ENCODE results near the gene ALG14. TPM values are rescaled to one million over a fixed set of nuclear protein-coding genes. Genes with fewer than 3 reads are reported as not detected.

Gene ALG14
- total and polyA plus RNA-seq, 2 of the 4 experiments (the other 2 are of a cell fraction), result 1.7 to 2.0 TPM

- Histone ChIP-seq H4K20me1 (ENCODE audit: insufficient read depth, low read length) (no peaks in the 10 kb centered on the region), H3K27me3 (ENCODE audit: control insufficient read depth, insufficient read depth, low read length) (no peaks in the 10 kb centered on the region), H3K9me3 (ENCODE audit: control insufficient read depth, insufficient read depth, low read length) (no peaks in the 10 kb centered on the region), H2AFZ (replicated peaks; ENCODE audit: low read length, poor library complexity) (no peak overlapping the region), H3K56ac (ENCODE audit: extremely low read depth, insufficient read depth, low read length) (no peak overlapping the region), H3K27ac (ENCODE audit: insufficient read depth, low read length) (no peak overlapping the region), H3K18ac (ENCODE audit: low read depth, low read length) (no peak overlapping the region), H3K36me3 (ENCODE audit: control insufficient read depth, insufficient read depth, low read length) (no peaks in the 10 kb centered on the region), H2BK20ac (ENCODE audit: low read depth, low read length) (peak overlapping the region; percentile 27; the same call in 1 of the 2 replicates), H3K9me1 (ENCODE audit: insufficient read depth, low read length) (peaks cover 5% of the 10 kb centered on the region), H4K5ac (ENCODE audit: low read depth, low read length) (no peak overlapping the region), H3K4me2 (ENCODE audit: low read depth, low read length) (no peak overlapping the region), H2AK9ac (replicated peaks; ENCODE audit: low read depth, low read length, poor library complexity) (no peak overlapping the region), H2AK5ac (ENCODE audit: low read depth, low read length) (peak overlapping the region; percentile 20; the same call in 1 of the 2 replicates), H4K8ac (ENCODE audit: low read depth in 2 of 2, low read length in 2 of 2) (no peak overlapping the region), H4K91ac (ENCODE audit: insufficient read depth, low read depth, low read length) (no peak overlapping the region; the same call in 1 of the 2 replicates), H3K9ac (ENCODE audit: low read depth, low read length) (no peak overlapping the region), H2BK5ac (ENCODE audit: low read depth, low read length, poor library complexity, severe bottlenecking) (no peak overlapping the region), H2BK15ac (ENCODE audit: low read depth, low read length) (no peak overlapping the region), H3K14ac (replicated peaks; ENCODE audit: low read depth, low read length) (no peak overlapping the region), H2BK120ac (ENCODE audit: low read depth, low read length) (no peak overlapping the region), H3K4me3 (ENCODE audit: insufficient read depth, low read depth, low read length) (no peak overlapping the region), H3K23ac (ENCODE audit: low read depth, low read length) (no peak overlapping the region), H3K4ac (ENCODE audit: low read depth, low read length) (peak overlapping the region; percentile 24; the same call in 1 of the 2 replicates), H3K79me1 (ENCODE audit: low read depth in 1 of 2, low read length in 2 of 2) (peaks cover 7 to 22% of the 10 kb centered on the region in 2 experiments; a peak in 3 of 4 replicates), H3K4me1 (ENCODE audit: control insufficient read depth, insufficient read depth, low read length) (peaks cover 15% of the 10 kb centered on the region)
- intact Hi-C loops (cut with micrococcal nuclease) (loop anchor here (2.0 to 5.0 kb wide), 3 partner anchors 137 to 557 kb away; no protein-coding TSS in a partner anchor), in situ Hi-C loops (cut with MboI; ENCODE audit: low sequenced_read_pairs) (loop anchor here (5.0 kb wide), 3 partner anchors 117 to 517 kb away; no protein-coding TSS in a partner anchor), dilution Hi-C loops (cut with HindIII; ENCODE audit: low sequenced_read_pairs, unreplicated experiment) (no loop called here)
- no peak for ATAC-seq (ENCODE audit: low read depth)
- POLR2A ChIA-PET (ENCODE audit: unreplicated experiment), result no interaction called here
- TF ChIP-seq POLR2A (IDR thresholded peaks at IDR 0.05; ENCODE audit: low read depth, low read length) (no peak), CEBPB (IDR thresholded peaks at IDR 0.05; ENCODE audit: low read depth, low read length) (no peak), RCOR1 (IDR thresholded peaks at IDR 0.05; ENCODE audit: insufficient replicate concordance, low read length) (no peak), CTCF (conservative IDR thresholded peaks at IDR 0.05; ENCODE audit: low read depth, low read length) (no peak), BHLHE40 (IDR thresholded peaks at IDR 0.05; ENCODE audit: low read depth, low read length) (no peak), MAZ (IDR thresholded peaks at IDR 0.05; ENCODE audit: borderline replicate concordance, low read depth, low read length) (no peak)
- CTCF ChIA-PET, result interaction anchor here (0.7 kb wide), 1 partner anchor 185 kb away, joined by 3 read pairs; no protein-coding TSS in a partner anchor
- DNase-seq, result peak; percentile 36
- 90% methylated on average over 3 of the region's 12 CpGs; no CpG with 5 or more reads in 1 of the 2 experiments for WGBS, 2 experiments (ENCODE audit: extremely low coverage in 2 of 2, insufficient read length in 1 of 2)
- no TSS peak for BruUV-seq (replicated peaks)
Observed at GRCh38 chr1:95039360-95040031, 33.3 kb downstream of the ALG14 start.
